ENCODE data around the gene TRIM17.

DNA sequence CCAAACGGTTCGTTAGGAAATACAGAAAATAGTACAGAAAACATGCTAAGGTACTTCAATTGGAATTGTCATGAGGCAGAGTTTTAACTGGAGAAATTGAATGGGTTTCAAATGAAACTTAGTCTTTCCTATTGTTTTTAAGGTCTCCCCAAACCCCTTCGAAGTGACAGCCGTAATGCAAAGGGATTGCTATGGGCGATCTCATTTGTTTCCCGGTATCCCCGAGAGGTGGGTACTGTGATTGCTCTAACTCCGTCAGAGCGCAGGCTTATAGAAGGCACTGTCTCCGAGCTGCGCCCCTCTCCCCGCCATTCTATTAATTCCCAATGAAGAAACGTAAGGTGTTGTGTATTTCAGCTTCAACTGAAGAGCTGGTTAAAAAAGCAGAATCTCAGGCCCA lies 48.5 kb upstream of the TRIM17 start:
- TF ChIP-seq, protein P1, sequence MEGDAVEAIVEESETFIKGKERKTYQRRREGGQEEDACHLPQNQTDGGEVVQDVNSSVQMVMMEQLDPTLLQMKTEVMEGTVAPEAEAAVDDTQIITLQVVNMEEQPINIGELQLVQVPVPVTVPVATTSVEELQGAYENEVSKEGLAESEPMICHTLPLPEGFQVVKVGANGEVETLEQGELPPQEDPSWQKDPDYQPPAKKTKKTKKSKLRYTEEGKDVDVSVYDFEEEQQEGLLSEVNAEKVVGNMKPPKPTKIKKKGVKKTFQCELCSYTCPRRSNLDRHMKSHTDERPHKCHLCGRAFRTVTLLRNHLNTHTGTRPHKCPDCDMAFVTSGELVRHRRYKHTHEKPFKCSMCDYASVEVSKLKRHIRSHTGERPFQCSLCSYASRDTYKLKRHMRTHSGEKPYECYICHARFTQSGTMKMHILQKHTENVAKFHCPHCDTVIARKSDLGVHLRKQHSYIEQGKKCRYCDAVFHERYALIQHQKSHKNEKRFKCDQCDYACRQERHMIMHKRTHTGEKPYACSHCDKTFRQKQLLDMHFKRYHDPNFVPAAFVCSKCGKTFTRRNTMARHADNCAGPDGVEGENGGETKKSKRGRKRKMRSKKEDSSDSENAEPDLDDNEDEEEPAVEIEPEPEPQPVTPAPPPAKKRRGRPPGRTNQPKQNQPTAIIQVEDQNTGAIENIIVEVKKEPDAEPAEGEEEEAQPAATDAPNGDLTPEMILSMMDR (conservative IDR thresholded peaks at IDR 0.05): no peak
- no peak for TF ChIP-seq EZH2 (IDR thresholded peaks at IDR 0.05; ENCODE audit: low read depth)
